GM12878 (cell line): ENCODE measurements around the gene OR8U1.

ENCODE experiments used
- CHD2 ChIP-seq: IDR thresholded peaks from 2 replicates; pipeline ENCODE4 v1.6.1; 2011; ENCODE audit warnings: low read depth, low read length, improper control_type of control experiment, borderline replicate concordance
- CTCF ChIP-seq, 3 experiments: IDR thresholded peaks in 2 of 3; conservative IDR thresholded peaks in 1 of 3; 2 replicates each; pipeline ENCODE4 v1.5.1; 2011; ENCODE audit warnings: low read depth in 3 of 3, low read length in 3 of 3, mild to moderate bottlenecking in 3 of 3, control low read depth in 2 of 3, moderate library complexity in 2 of 3, inconsistent platforms in 1 of 3, mixed read lengths in 1 of 3; ENCODE audit not compliant: control insufficient read depth in 2 of 3, insufficient read depth in 1 of 3; ENCODE audit errors: extremely low read depth in 1 of 3
- EP300 ChIP-seq, 2 experiments: fragments of 150-350 bp in 1 of 2; IDR thresholded peaks; 2 replicates each; pipeline ENCODE4 v1.6.1; 2011 to 2012; ENCODE audit warnings: low read depth in 2 of 2, low read length in 2 of 2, borderline replicate concordance in 1 of 2, improper control_type of control experiment in 1 of 2, inconsistent platforms in 1 of 2; ENCODE audit not compliant: control insufficient read depth in 1 of 2
- KDM1A ChIP-seq: fragments of 200-600 bp; sonication (generic); IDR thresholded peaks from 2 replicates; pipeline ENCODE4 v1.6.1; 2016; ENCODE audit warnings: borderline replicate concordance
- MAX ChIP-seq: IDR thresholded peaks from 2 replicates; pipeline ENCODE4 v1.6.1; 2012; ENCODE audit warnings: low read depth, low read length, improper control_type of control experiment
- NR2C2 ChIP-seq: IDR thresholded peaks from 2 replicates; pipeline ENCODE4 v1.6.1; 2011; ENCODE audit warnings: borderline replicate concordance, low read depth; ENCODE audit not compliant: control insufficient read depth, insufficient read length
- NR2F1 ChIP-seq: fragments of 450-650 bp; conservative IDR thresholded peaks from 2 replicates; pipeline ENCODE4 v1.6.1; 2017; ENCODE audit warnings: mild to moderate bottlenecking
- NRF1 ChIP-seq: conservative IDR thresholded peaks from 2 replicates; pipeline ENCODE4 v1.6.1; 2011; ENCODE audit warnings: mild to moderate bottlenecking, low read depth, low read length, improper control_type of control experiment
- POLR2A ChIP-seq: IDR thresholded peaks from 2 replicates; pipeline ENCODE4 v1.6.1; 2011; ENCODE audit warnings: low read depth, mild to moderate bottlenecking, low read length
- POLR2AphosphoS5 ChIP-seq: IDR thresholded peaks from 2 replicates; pipeline ENCODE4 v1.6.1; 2011; ENCODE audit warnings: mild to moderate bottlenecking, low read length, inconsistent platforms
- POU2F2 ChIP-seq: IDR thresholded peaks from 3 replicates; pipeline ENCODE4 v1.6.1; 2011; ENCODE audit warnings: low read depth, mild to moderate bottlenecking, low read length, borderline replicate concordance
- RAD21 ChIP-seq: IDR thresholded peaks from 2 replicates; pipeline ENCODE4 v1.6.1; 2011; ENCODE audit warnings: mild to moderate bottlenecking, low read depth, low read length, moderate library complexity; ENCODE audit not compliant: insufficient read depth
- SMC3 ChIP-seq: IDR thresholded peaks from 2 replicates; pipeline ENCODE4 v1.6.1; 2011; ENCODE audit warnings: low read length, improper control_type of control experiment, borderline replicate concordance
- ZNF274 ChIP-seq: IDR thresholded peaks from one replicate; pipeline ENCODE4 v1.8.0; 2011; ENCODE audit not compliant: insufficient read length, insufficient read depth

GRCh38 chr11:56394381-56394780 lies 19.0 kb downstream of the OR8U1 start:
- no peak for TF ChIP-seq KDM1A
- TF ChIP-seq POU2F2: no peak
- TF ChIP-seq NR2F1: no peak
- TF ChIP-seq CTCF (IDR thresholded peaks at IDR 0.05 in 2 of 3, conservative IDR thresholded peaks at IDR 0.05 in 1 of 3; ENCODE audit: control insufficient read depth in 2 of 3, extremely low read depth in 1 of 3, insufficient read depth in 1 of 3, low read depth in 3 of 3, low read length in 3 of 3): no peak
- no peak for TF ChIP-seq CHD2
- TF ChIP-seq POLR2A: no peak
- TF ChIP-seq MAX: no peak
- TF ChIP-seq NRF1: no peak
- no peak for TF ChIP-seq EP300 (IDR thresholded peaks at IDR 0.05; ENCODE audit: borderline replicate concordance in 1 of 2, control insufficient read depth in 1 of 2, low read depth in 2 of 2, low read length in 2 of 2)
- no peak for TF ChIP-seq SMC3
- no peak for TF ChIP-seq ZNF274
- TF ChIP-seq RAD21: no peak
- TF ChIP-seq POLR2AphosphoS5: no peak
- no peak for TF ChIP-seq NR2C2
